ENCODE measurements around the gene TMEM164.

The TMEM164 gene

DNA sequence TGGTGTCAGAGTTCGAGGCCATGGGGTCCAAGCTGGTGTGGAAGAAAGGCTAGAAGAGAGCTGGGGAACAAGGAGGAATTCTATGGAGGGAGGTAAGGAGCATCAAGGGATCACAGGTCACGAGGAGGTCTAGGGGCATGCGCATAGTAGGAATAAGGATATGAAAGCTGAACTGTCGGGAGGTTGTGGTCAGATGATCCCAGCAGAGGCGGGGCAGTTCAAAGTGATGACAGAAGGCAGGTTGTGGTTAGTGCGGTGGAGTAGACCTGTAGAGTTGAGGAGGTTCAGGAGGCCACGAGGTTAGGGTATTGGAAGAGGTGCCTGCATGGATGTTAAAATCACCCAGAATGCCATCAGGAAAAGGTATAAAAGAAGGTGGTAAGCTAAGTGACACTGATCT, 156.3 kb downstream of the TMEM164 start:
- Histone ChIP-seq H3K9me3 (ENCODE audit: insufficient read depth, low read depth, low read length) (no peaks in the 10 kb centered on the region), H3K79me1 (ENCODE audit: low read length) (peaks cover 5% of the 10 kb centered on the region), H4K12ac (ENCODE audit: low read depth, low read length) (no peak overlapping the region), H3K9ac (ENCODE audit: low read length) (no peak overlapping the region), H3K4me2 (ENCODE audit: low read length) (no peak overlapping the region), H2BK12ac (ENCODE audit: low read length) (no peak overlapping the region), H2BK120ac (ENCODE audit: insufficient read depth, low read length, poor library complexity) (no peak overlapping the region), H2AK5ac (ENCODE audit: low read length) (no peak overlapping the region), H3K18ac (ENCODE audit: low read length) (no peak overlapping the region), H3K14ac (ENCODE audit: low read length) (no peak overlapping the region), H3K36me3 (ENCODE audit: control insufficient read depth in 1 of 2, insufficient read depth in 2 of 2, low read length in 2 of 2) (no peaks in the 10 kb centered on the region), H2BK5ac (ENCODE audit: low read depth, low read length, poor library complexity) (no peak overlapping the region), H3K79me2 (ENCODE audit: control insufficient read depth, insufficient read depth, low read length, poor library complexity) (no peaks in the 10 kb centered on the region), H3K27me3 (ENCODE audit: insufficient read depth, low read length) (no peaks in the 10 kb centered on the region), H4K8ac (ENCODE audit: low read depth, low read length) (no peak overlapping the region), H3K4me3 (ENCODE audit: low read depth, low read length) (no peak overlapping the region), H3K4ac (ENCODE audit: low read depth, low read length) (no peak overlapping the region), H3K23ac (ENCODE audit: low read length) (no peak overlapping the region), H4K91ac (ENCODE audit: low read depth, low read length) (no peak overlapping the region), H3K27ac (ENCODE audit: low read depth, low read length) (no peak overlapping the region), H2AFZ (ENCODE audit: insufficient read depth, low read length, poor library complexity) (no peak overlapping the region), H3K4me1 (ENCODE audit: control insufficient read depth in 1 of 2, insufficient read depth in 2 of 2, low read length in 2 of 2) (peaks cover 0 to 8% of the 10 kb centered on the region in 2 experiments)
- no CpG with 5 or more reads among the region's 7 CpGs for WGBS (ENCODE audit: extremely low coverage, insufficient coverage, insufficient read length)
- DNase-seq, result no peak

DNA sequence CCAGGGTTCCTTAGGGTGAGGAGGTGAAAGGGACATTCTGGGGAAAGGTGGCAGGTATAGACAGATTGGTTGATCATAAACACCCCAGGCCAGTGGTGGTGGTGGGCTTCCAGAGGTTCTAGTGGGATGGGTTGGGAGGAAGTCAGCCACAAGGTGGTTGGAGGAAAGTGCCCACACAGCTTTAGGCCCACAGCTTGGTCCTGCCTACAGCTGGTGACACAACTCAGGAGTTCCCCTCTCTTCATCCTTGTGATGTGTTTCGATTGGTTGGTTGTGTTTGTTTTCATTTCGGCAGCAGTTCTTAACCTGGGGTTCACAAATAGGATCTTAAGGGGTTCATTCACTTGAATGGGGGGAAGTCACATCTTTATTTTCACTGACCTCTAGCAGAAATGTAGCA, 157.0 kb downstream of the TMEM164 start:
- peaks cover 0 to 8% of the 10 kb centered on the region in 2 experiments for H3K4me1 ChIP-seq (ENCODE audit: control insufficient read depth in 1 of 2, insufficient read depth in 2 of 2, low read length in 2 of 2)
- H3K23ac ChIP-seq (ENCODE audit: low read length), result no peak overlapping the region

DNA sequence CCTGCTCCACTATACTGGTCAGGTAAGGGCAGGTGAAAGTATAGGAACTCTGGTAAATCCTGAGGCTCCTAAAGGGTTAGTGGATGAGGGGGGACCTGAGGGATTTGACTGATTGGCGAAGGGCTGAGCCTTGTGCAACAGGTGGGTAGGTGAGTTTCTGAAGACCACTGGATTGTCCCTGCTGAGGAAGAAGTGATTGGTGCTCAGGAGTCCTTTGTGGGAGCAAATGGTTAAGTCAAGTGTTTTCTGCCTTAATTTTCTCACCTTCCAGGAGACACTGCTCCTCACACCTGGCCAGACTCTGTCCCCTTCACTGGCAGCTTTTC, 158.4 kb downstream of the TMEM164 start:
- no CpG with 5 or more reads among the region's 1 CpG for WGBS (ENCODE audit: extremely low coverage, insufficient coverage, insufficient read length)
- Histone ChIP-seq H3K27me3 (ENCODE audit: insufficient read depth, low read length) (no peaks in the 10 kb centered on the region), H3K4ac (ENCODE audit: low read depth, low read length) (no peak overlapping the region), H3K18ac (ENCODE audit: low read length) (no peak overlapping the region), H2BK120ac (ENCODE audit: insufficient read depth, low read length, poor library complexity) (peak overlapping the region; percentile 17), H3K79me2 (ENCODE audit: control insufficient read depth, insufficient read depth, low read length, poor library complexity) (no peaks in the 10 kb centered on the region), H2BK5ac (ENCODE audit: low read depth, low read length, poor library complexity) (no peak overlapping the region), H3K4me3 (ENCODE audit: low read depth, low read length) (no peak overlapping the region), H2AFZ (ENCODE audit: insufficient read depth, low read length, poor library complexity) (no peak overlapping the region), H3K9me3 (ENCODE audit: insufficient read depth, low read depth, low read length) (no peaks in the 10 kb centered on the region), H3K27ac (ENCODE audit: low read depth, low read length) (no peak overlapping the region), H3K4me1 (ENCODE audit: control insufficient read depth in 1 of 2, insufficient read depth in 2 of 2, low read length in 2 of 2) (peaks cover 0 to 8% of the 10 kb centered on the region in 2 experiments), H3K9ac (ENCODE audit: low read length) (no peak overlapping the region), H3K79me1 (ENCODE audit: low read length) (peaks cover 5% of the 10 kb centered on the region), H2BK12ac (ENCODE audit: low read length) (no peak overlapping the region), H4K91ac (ENCODE audit: low read depth, low read length) (peak overlapping the region; percentile 35), H3K4me2 (ENCODE audit: low read length) (no peak overlapping the region), H3K23ac (ENCODE audit: low read length) (no peak overlapping the region), H2AK5ac (ENCODE audit: low read length) (no peak overlapping the region), H3K36me3 (ENCODE audit: control insufficient read depth in 1 of 2, insufficient read depth in 2 of 2, low read length in 2 of 2) (no peaks in the 10 kb centered on the region), H3K14ac (ENCODE audit: low read length) (no peak overlapping the region), H4K12ac (ENCODE audit: low read depth, low read length) (no peak overlapping the region), H4K8ac (ENCODE audit: low read depth, low read length) (peak overlapping the region; percentile 37)
- no peak for DNase-seq

More for the DNA sequence above, 157.0 kb downstream of the TMEM164 start:
- Histone ChIP-seq H3K4ac (ENCODE audit: low read depth, low read length) (no peak overlapping the region), H3K18ac (ENCODE audit: low read length) (no peak overlapping the region), H3K79me1 (ENCODE audit: low read length) (peaks cover 5% of the 10 kb centered on the region), H3K36me3 (ENCODE audit: control insufficient read depth in 1 of 2, insufficient read depth in 2 of 2, low read length in 2 of 2) (no peaks in the 10 kb centered on the region), H3K4me2 (ENCODE audit: low read length) (no peak overlapping the region), H3K9ac (ENCODE audit: low read length) (no peak overlapping the region), H3K4me3 (ENCODE audit: low read depth, low read length) (no peak overlapping the region), H4K12ac (ENCODE audit: low read depth, low read length) (no peak overlapping the region), H3K79me2 (ENCODE audit: control insufficient read depth, insufficient read depth, low read length, poor library complexity) (no peaks in the 10 kb centered on the region), H2AFZ (ENCODE audit: insufficient read depth, low read length, poor library complexity) (no peak overlapping the region), H4K91ac (ENCODE audit: low read depth, low read length) (no peak overlapping the region), H3K27me3 (ENCODE audit: insufficient read depth, low read length) (no peaks in the 10 kb centered on the region), H3K9me3 (ENCODE audit: insufficient read depth, low read depth, low read length) (no peaks in the 10 kb centered on the region), H3K27ac (ENCODE audit: low read depth, low read length) (no peak overlapping the region), H2BK120ac (ENCODE audit: insufficient read depth, low read length, poor library complexity) (no peak overlapping the region), H3K14ac (ENCODE audit: low read length) (no peak overlapping the region), H2AK5ac (ENCODE audit: low read length) (peak overlapping the region; percentile 37), H2BK12ac (ENCODE audit: low read length) (no peak overlapping the region), H4K8ac (ENCODE audit: low read depth, low read length) (no peak overlapping the region), H2BK5ac (ENCODE audit: low read depth, low read length, poor library complexity) (no peak overlapping the region)
- no CpG with 5 or more reads among the region's 2 CpGs for WGBS (ENCODE audit: extremely low coverage, insufficient coverage, insufficient read length)
- no peak for DNase-seq

DNA sequence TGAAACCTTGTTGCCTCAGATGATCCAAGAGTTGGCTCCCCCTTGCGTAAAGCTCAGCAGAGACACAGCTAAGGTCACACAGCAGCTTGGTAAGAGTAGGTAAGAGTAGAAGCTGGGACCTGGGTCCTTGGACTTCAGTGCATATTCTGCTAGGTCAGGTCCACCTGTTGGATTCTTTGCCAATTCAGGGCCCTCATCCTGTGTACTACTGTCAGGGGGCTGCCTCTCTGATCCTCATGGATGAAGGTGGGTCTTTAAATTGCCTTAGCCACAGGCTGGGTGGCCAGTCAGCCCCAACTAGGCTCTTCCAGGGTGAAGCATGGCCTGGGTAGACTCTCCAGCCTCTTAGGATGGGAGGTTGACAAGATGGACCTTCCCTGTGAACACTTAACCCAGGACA, 159.2 kb downstream of the TMEM164 start:
- no peak overlapping the region for H4K91ac ChIP-seq (ENCODE audit: low read depth, low read length)
- H2AFZ ChIP-seq (ENCODE audit: insufficient read depth, low read length, poor library complexity), result no peak overlapping the region
- H3K79me2 ChIP-seq (ENCODE audit: control insufficient read depth, insufficient read depth, low read length, poor library complexity), result no peaks in the 10 kb centered on the region
- H4K8ac ChIP-seq (ENCODE audit: low read depth, low read length), result no peak overlapping the region
- H3K4ac ChIP-seq (ENCODE audit: low read depth, low read length), result no peak overlapping the region
- no peak overlapping the region for H3K18ac ChIP-seq (ENCODE audit: low read length)
- H3K27ac ChIP-seq (ENCODE audit: low read depth, low read length), result no peak overlapping the region
- no peak overlapping the region for H4K12ac ChIP-seq (ENCODE audit: low read depth, low read length)
- H3K4me2 ChIP-seq (ENCODE audit: low read length), result no peak overlapping the region
- no peak overlapping the region for H3K14ac ChIP-seq (ENCODE audit: low read length)
- no CpG with 5 or more reads among the region's 1 CpG for WGBS (ENCODE audit: extremely low coverage, insufficient coverage, insufficient read length)
- H3K36me3 ChIP-seq (ENCODE audit: control insufficient read depth in 1 of 2, insufficient read depth in 2 of 2, low read length in 2 of 2), result no peaks in the 10 kb centered on the region
- no peak overlapping the region for H2BK12ac ChIP-seq (ENCODE audit: low read length)
- no peak overlapping the region for H3K23ac ChIP-seq (ENCODE audit: low read length)
- H2BK5ac ChIP-seq (ENCODE audit: low read depth, low read length, poor library complexity), result no peak overlapping the region
- peaks cover 5% of the 10 kb centered on the region for H3K79me1 ChIP-seq (ENCODE audit: low read length)
- DNase-seq, result no peak
- H3K27me3 ChIP-seq (ENCODE audit: insufficient read depth, low read length), result no peaks in the 10 kb centered on the region
- no peak overlapping the region for H3K9ac ChIP-seq (ENCODE audit: low read length)
- no peaks in the 10 kb centered on the region for H3K9me3 ChIP-seq (ENCODE audit: insufficient read depth, low read depth, low read length)
- peaks cover 0 to 8% of the 10 kb centered on the region in 2 experiments for H3K4me1 ChIP-seq (ENCODE audit: control insufficient read depth in 1 of 2, insufficient read depth in 2 of 2, low read length in 2 of 2)
- H2BK120ac ChIP-seq (ENCODE audit: insufficient read depth, low read length, poor library complexity), result peak overlapping the region; percentile 33
- no peak overlapping the region for H3K4me3 ChIP-seq (ENCODE audit: low read depth, low read length)
- H2AK5ac ChIP-seq (ENCODE audit: low read length), result no peak overlapping the region
